NCI-H2171 treated with DMSO at 0.1 percent for 48 hours (cell line): ENCODE measurements around the gene BCL10.
A peak's percentile ranks its signal among the peaks of the same experiment; 100 is the strongest.
"Not testable (repeated sequence)": the region's sequence is repeated elsewhere in the genome, so short reads cannot be mapped to it uniquely, and the experiment has no call there.

Experiments
- DNase-seq: peaks from one replicate; lab custom pipeline; 2025; lab: John Stamatoyannopoulos, UW

Gene BCL10

GRCh38 chr1:85264150-85264549 lies 12.3 kb downstream of the BCL10 start:
- no peak for DNase-seq

- no peak for DNase-seq
Measured at GRCh38 chr1:85262985-85263384, 13.4 kb downstream of the BCL10 start.

- no peak for DNase-seq
Measured at GRCh38 chr1:85259912-85260274, 16.5 kb downstream of the BCL10 start.

- peak; percentile 87 for DNase-seq
Measured at GRCh38 chr1:85259118-85259911, 17.1 kb downstream of the BCL10 start, which contains the start of gene C1orf52. Gene C1orf52 (minus strand): TSS chr1:85259662. CDS start chr1:85259633, 29 bp downstream.

GRCh38 chr1:85258536-85259117 lies 17.8 kb downstream of the BCL10 start:
- DNase-seq: no peak

- DNase-seq: not testable (repeated sequence)
Measured at GRCh38 chr1:85249042-85249441, 27.4 kb downstream of the BCL10 start.

- no peak for DNase-seq
Measured at GRCh38 chr1:85245891-85246290, 30.5 kb downstream of the BCL10 start.

- no peak for DNase-seq
Measured at GRCh38 chr1:85245456-85245855, 31.0 kb downstream of the BCL10 start.

GRCh38 chr1:85244271-85245061 lies 32.0 kb downstream of the BCL10 start:
- DNase-seq: no peak

GRCh38 chr1:85243372-85243771 lies 33.1 kb downstream of the BCL10 start:
- DNase-seq: no peak

GRCh38 chr1:85240643-85241042 lies 35.8 kb downstream of the BCL10 start:
- no peak for DNase-seq

- DNase-seq: no peak
Measured at GRCh38 chr1:85240174-85240601, 36.2 kb downstream of the BCL10 start.

- no peak for DNase-seq
Measured at GRCh38 chr1:85237613-85238012, 38.8 kb downstream of the BCL10 start.

- no peak for DNase-seq
Measured at GRCh38 chr1:85230305-85230977, 46.0 kb downstream of the BCL10 start.

GRCh38 chr1:85229574-85230097 lies 46.8 kb downstream of the BCL10 start:
- DNase-seq: no peak

GRCh38 chr1:85228972-85229371 lies 47.5 kb downstream of the BCL10 start:
- no peak for DNase-seq

- DNase-seq: no peak
Measured at GRCh38 chr1:85225624-85226380, 50.6 kb downstream of the BCL10 start.

- DNase-seq: no peak
Measured at GRCh38 chr1:85224734-85225623, 51.5 kb downstream of the BCL10 start.

GRCh38 chr1:85224295-85224694 lies 52.1 kb downstream of the BCL10 start:
- DNase-seq: no peak

GRCh38 chr1:85223334-85223733 lies 53.1 kb downstream of the BCL10 start:
- DNase-seq: no peak
